Fibroblast of mammary gland (primary cell): Measurements from ENCODE around the gene SH3RF2.

ENCODE experiments used
- DNase-seq: peaks from one replicate; pipeline ENCODE4 v3.0.0-alpha.2; 2010; ENCODE audit warnings: low read depth
- H3K4me3 ChIP-seq: 2 replicates; pipeline ENCODE4 v1.5.1; 2011; ENCODE audit warnings: low read depth, mild to moderate bottlenecking, low read length, moderate library complexity; ENCODE audit not compliant: control insufficient read depth
- CTCF ChIP-seq: conservative IDR thresholded peaks from 2 replicates; pipeline ENCODE4 v1.5.1; 2011; ENCODE audit warnings: low read depth, low read length, inconsistent platforms; ENCODE audit not compliant: control insufficient read depth, insufficient read depth

Gene SH3RF2

GRCh38 chr5:146111409-146111808, 175.0 kb downstream of the SH3RF2 start:
- H3K4me3 ChIP-seq = no peak overlapping the region
- no peak for DNase-seq
- TF ChIP-seq CTCF = no peak

- H3K4me3 ChIP-seq = no peak overlapping the region
- DNase-seq = no peak
- TF ChIP-seq CTCF = no peak
Observed at GRCh38 chr5:146112476-146112875, 176.1 kb downstream of the SH3RF2 start.
